Gastrocnemius medialis (tissue), 4 donors: ENCODE results near the gene RNF6. TPM values are rescaled to one million over a fixed set of nuclear protein-coding genes. Genes with fewer than 3 reads are reported as not detected.
A peak's percentile ranks its signal among the peaks of the same experiment; 100 is the strongest.
"Not testable (repeated sequence)": the region's sequence is repeated elsewhere in the genome, so short reads cannot be mapped to it uniquely, and the experiment has no call there.

Experiments used
- ATAC-seq, 2 donors: fragments of 150-250 bp; one replicate each; pipeline ENCODE4 v1.9.1; 2016
- DNase-seq, 2 donors: peaks; one replicate each; pipeline ENCODE4 v3.0.0-alpha.2; 2019
- H3K27ac ChIP-seq, 4 donors: fragments of 200-600 bp; sonication (generic); 1 replicate in 1 of 4; 2 replicates in 3 of 4; pipeline ENCODE4 v1.5.1; 2016 to 2018; ENCODE audit warnings: mild to moderate bottlenecking in 2 of 4, moderate library complexity in 1 of 4
- H3K27me3 ChIP-seq, 3 donors: fragments of 200-600 bp; sonication (generic) in 2 of 3; 1 replicate in 1 of 3; 2 replicates in 2 of 3; pipeline versions ENCODE4 v1.5.1 to v1.6.0; 2016 to 2019; ENCODE audit warnings: mild to moderate bottlenecking in 1 of 3, moderate library complexity in 1 of 3
- H3K36me3 ChIP-seq, 2 donors: fragments of 200-600 bp; sonication (generic) in 1 of 2; one replicate each; pipeline ENCODE4 v1.5.1; 2017 to 2018
- H3K4me1 ChIP-seq, 2 donors: fragments of 200-600 bp; sonication (generic) in 1 of 2; one replicate each; pipeline ENCODE4 v1.5.1; 2016 to 2017; ENCODE audit warnings: mild to moderate bottlenecking in 2 of 2
- H3K4me3 ChIP-seq, 4 donors: fragments of 200-600 bp; sonication (generic) in 3 of 4; 1 replicate in 1 of 4; 2 replicates in 3 of 4; pipeline ENCODE4 v1.5.1; 2016 to 2019; ENCODE audit warnings: mild to moderate bottlenecking in 2 of 4
- H3K9me3 ChIP-seq, 3 donors: fragments of 200-600 bp; sonication (generic) in 2 of 3; 1 replicate in 1 of 3; 2 replicates in 2 of 3; pipeline ENCODE4 v1.5.1; 2016 to 2019
- POLR2A ChIP-seq, 2 donors: fragments of 450-650 bp; IDR thresholded peaks; one replicate each; pipeline ENCODE4 v1.6.1; 2017; ENCODE audit warnings: antibody characterized with exemption in 2 of 2, mild to moderate bottlenecking in 2 of 2, moderate library complexity in 2 of 2
- in situ Hi-C, 4 donors: fragments of 200-750 bp; cut with MboI; loops; one replicate each; pipeline versions ENCODE4 v1.15.0 to v1.8.0; 2017; ENCODE audit warnings: low sequenced_read_pairs in 4 of 4
- intact Hi-C: fragments of 100-400 bp; cut with DNase I; formaldehyde crosslinking; loops from one replicate; pipeline ENCODE4 v1.15.1; 2023; ENCODE audit warnings: low total_unique reads
- total RNA-seq, 4 donors: library from RNA; depleted of rRNA; stranded (reverse); fragments of >200 nt; gene quantifications; one replicate each; pipeline versions ENCODE4 v1.1.0 to v1.2.3, GENCODE V29; 2016
- TF ChIP-seq, protein P1 (sequence below), 5 experiments: fragments of 450-650 bp in 3 of 5; fragments of 200-600 bp in 2 of 5; sonication (generic) in 2 of 5; IDR thresholded peaks in 4 of 5; conservative IDR thresholded peaks in 1 of 5; 1 replicate in 4 of 5; 2 replicates in 1 of 5; pipeline ENCODE4 v1.5.1; 2016 to 2019; ENCODE audit warnings: antibody characterized with exemption in 5 of 5, mild to moderate bottlenecking in 3 of 5, moderate library complexity in 3 of 5

The RNF6 gene
- total RNA-seq, 4 donors from 2014 or later = 28.6 to 36.1 (median 32.2) TPM

DNA sequence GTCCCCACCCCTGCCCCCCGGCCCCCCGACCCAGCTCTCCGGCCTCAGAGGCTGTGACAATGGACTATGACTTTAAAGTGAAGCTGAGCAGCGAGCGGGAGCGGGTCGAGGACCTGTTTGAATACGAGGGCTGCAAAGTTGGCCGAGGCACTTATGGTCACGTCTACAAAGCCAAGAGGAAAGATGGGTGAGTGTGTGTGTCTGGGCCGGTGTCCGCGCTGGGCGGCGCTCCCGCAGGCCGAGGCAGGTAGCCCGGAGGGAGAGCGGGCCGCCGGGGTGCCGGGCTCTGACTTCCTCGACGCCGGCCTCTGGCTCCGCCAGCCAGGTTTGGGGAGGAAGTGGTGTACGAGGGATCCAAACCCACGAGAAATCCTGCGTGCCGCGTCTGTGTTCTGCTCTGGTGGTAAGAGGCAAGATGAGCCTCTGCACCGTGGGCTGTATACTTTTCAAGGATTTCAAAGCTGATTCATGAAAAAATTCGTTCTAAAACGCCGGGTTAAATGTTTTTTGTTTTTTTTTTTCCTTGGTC lies 32.5 kb upstream of the RNF6 start:
- Histone ChIP-seq H3K4me3 (peak overlapping the region; percentile 78 to 91 (median 88)), H3K36me3 (no peaks in the 10 kb centered on the region), H3K27ac (peak overlapping the region; percentile 89 to 95 (median 93)), H3K27me3 (no peaks in the 10 kb centered on the region), H3K9me3 (no peaks in the 10 kb centered on the region), H3K4me1 (peaks cover 25 to 38% of the 10 kb centered on the region in 2 donors)
- DNase-seq = peak; percentile 43 to 64
- ATAC-seq = peak; percentile 67 to 69
- TF ChIP-seq, protein P1, sequence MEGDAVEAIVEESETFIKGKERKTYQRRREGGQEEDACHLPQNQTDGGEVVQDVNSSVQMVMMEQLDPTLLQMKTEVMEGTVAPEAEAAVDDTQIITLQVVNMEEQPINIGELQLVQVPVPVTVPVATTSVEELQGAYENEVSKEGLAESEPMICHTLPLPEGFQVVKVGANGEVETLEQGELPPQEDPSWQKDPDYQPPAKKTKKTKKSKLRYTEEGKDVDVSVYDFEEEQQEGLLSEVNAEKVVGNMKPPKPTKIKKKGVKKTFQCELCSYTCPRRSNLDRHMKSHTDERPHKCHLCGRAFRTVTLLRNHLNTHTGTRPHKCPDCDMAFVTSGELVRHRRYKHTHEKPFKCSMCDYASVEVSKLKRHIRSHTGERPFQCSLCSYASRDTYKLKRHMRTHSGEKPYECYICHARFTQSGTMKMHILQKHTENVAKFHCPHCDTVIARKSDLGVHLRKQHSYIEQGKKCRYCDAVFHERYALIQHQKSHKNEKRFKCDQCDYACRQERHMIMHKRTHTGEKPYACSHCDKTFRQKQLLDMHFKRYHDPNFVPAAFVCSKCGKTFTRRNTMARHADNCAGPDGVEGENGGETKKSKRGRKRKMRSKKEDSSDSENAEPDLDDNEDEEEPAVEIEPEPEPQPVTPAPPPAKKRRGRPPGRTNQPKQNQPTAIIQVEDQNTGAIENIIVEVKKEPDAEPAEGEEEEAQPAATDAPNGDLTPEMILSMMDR (IDR thresholded peaks at IDR 0.05 in 4 of 5, conservative IDR thresholded peaks at IDR 0.05 in 1 of 5) = peak in 1 of 5 experiments; percentile 22
- TF ChIP-seq POLR2A (IDR thresholded peaks at IDR 0.05) = no peak
- intact Hi-C loops = loop anchor here (1.0 to 10.0 kb wide), 4 partner anchors 33 to 300 kb away; partner anchors contain the start of gene WASF3
- in situ Hi-C loops = no loop called here

DNA sequence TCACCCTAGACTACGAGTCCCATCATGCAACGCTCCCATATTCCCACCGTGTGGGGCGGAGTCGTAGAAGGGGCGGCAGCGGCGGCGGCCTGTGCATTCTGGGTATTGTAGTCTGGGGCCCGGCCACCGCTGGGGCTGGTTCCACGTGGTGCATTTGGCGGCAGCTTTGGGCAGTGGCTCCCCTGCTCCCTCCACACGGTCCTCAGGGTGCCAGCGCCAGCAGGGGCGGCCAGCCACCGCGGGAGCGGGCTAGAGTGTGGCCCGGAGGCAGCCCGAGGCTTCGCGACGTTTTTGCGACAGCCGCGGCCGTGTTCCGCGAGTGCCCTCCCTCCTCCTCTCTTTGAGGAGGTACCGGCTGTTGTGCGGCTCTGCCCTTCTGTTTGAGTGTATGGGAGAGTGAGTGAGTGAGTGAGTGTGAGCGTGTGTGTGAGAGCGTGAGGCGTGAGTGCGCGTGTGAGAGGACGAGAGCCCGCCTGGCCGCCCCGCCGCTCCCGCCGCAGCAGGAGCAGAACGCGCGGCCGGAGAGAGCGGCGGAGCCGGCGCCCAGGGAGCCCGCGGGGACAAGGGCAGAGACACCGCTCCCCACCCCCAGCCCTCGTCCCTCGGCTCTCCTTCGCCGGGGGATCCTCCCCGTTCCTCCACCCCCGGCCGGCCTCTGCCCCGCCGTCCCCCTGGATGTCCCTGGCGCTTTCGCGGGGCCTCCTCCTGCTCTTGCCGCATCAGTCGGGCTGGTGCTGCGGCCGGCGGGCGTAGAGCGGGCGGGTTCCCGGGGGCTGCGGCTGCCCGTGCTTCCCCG lies 31.9 kb upstream of the RNF6 start, which contains the start of gene CDK8:
CDK8 (plus strand) TSS at position 343 of the 796 bp plus-strand sequence. CDS start 513 bp downstream, outside the sequence.
- no peaks in the 10 kb centered on the region for H3K27me3 ChIP-seq
- TF ChIP-seq, protein P1 (IDR thresholded peaks at IDR 0.05 in 4 of 5, conservative IDR thresholded peaks at IDR 0.05 in 1 of 5) = no peak
- peak; percentile 74 to 81 for TF ChIP-seq POLR2A (IDR thresholded peaks at IDR 0.05)
- intact Hi-C loops = loop anchor here (1.0 to 10.0 kb wide), 4 partner anchors 33 to 301 kb away; partner anchors contain the start of gene WASF3
- ATAC-seq (peak; percentile 90 to 93), DNase-seq (peak; percentile 83 to 94)
- peaks cover 25 to 35% of the 10 kb centered on the region in 2 donors for H3K4me1 ChIP-seq
- peak within 1 kb of the TSS; percentile 78 to 91 (median 88) for H3K4me3 ChIP-seq
- H3K27ac ChIP-seq = peak within 1 kb of the TSS; percentile 89 to 95 (median 93)
- H3K9me3 ChIP-seq = no peaks in the 10 kb centered on the region
- in situ Hi-C loops = no loop called here
- H3K36me3 ChIP-seq = no peaks in the 10 kb centered on the region

DNA sequence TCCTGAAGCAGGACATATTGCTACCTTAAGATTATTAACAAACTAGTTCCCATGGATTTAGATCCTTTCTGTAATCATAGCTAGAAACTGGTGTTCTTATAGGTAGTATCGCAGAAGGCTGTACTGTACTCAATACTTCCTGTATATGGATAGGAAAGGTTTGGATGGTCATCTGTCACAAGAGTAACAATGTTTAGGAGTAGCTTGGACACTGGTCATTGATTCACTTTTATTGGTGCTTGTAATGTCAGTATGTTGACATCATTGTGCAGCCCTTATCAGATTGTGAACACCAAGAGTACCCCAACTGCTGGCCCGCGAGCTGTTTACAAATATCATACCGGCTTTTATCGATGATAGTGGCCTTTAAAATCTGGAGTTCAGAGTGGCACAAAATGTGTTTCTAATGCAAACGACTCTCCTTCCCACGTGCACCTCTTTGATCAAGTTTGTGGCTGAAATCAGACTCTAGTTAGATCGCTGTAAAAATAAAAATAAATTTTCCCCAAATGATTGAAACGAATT lies 31.2 kb upstream of the RNF6 start:
- Histone ChIP-seq H3K36me3 (no peaks in the 10 kb centered on the region), H3K9me3 (no peaks in the 10 kb centered on the region), H3K4me1 (peaks cover 25 to 34% of the 10 kb centered on the region in 2 donors), H3K27me3 (no peaks in the 10 kb centered on the region), H3K27ac (peak overlapping the region; percentile 89 to 95 (median 93)), H3K4me3 (peak overlapping the region; percentile 78 to 91 (median 88))
- intact Hi-C loops = loop anchor here (5.0 to 10.0 kb wide), 2 partner anchors 66 to 301 kb away; partner anchors contain the start of gene WASF3
- DNase-seq (no peak), ATAC-seq (no peak)
- in situ Hi-C loops = no loop called here
- TF ChIP-seq, protein P1 (IDR thresholded peaks at IDR 0.05 in 4 of 5, conservative IDR thresholded peaks at IDR 0.05 in 1 of 5) = no peak
- TF ChIP-seq POLR2A (IDR thresholded peaks at IDR 0.05) = no peak

DNA sequence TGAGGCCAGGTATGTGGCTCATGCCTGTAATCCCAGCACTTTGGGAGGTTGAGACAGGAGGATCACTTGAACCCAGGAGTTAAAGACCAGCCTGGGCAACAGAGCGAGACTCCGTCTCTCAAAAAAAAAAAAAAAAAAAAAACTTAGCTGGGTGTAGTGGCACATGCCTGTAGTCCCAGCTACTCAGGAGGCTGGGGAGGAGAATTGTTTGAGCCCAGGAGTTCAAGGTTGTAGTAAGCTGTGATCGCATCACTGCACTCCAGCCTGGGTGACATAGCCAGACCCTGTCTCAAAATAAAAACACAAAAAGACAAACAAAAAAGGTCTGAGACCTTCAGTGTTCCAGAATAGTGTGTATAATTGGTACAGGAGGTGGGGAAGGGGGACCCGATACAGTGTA lies 29.9 kb upstream of the RNF6 start:
- H3K9me3 ChIP-seq, H3K27me3 ChIP-seq, H3K27ac ChIP-seq, H3K4me3 ChIP-seq, ATAC-seq, DNase-seq, in situ Hi-C loops, H3K36me3 ChIP-seq: not testable (repeated sequence)
- peaks cover 22 to 23% of the 10 kb centered on the region in 2 donors for H3K4me1 ChIP-seq
- intact Hi-C loops = loop anchor here (5.0 to 10.0 kb wide), 2 partner anchors 65 to 303 kb away; partner anchors contain the start of gene WASF3

DNA sequence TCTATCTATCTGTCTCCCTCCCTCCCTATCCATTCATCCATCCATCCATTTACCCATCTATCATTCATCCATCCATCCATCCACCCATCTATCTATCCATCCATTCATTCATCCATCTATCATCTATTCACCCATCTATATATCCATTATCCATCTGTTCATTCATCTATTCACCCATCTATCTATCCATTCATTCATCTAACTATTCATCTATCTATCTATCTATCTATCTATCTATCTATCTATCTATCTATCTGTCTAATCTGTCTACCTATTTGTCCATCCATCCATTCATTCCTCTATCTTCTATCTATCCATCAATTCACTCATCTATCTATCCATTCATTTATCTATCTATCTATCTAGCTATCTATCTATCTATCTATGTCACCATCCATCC lies 27.4 kb upstream of the RNF6 start:
- Histone ChIP-seq H3K4me3 (no peak overlapping the region), H3K4me1 (peaks cover 6 to 17% of the 10 kb centered on the region in 2 donors), H3K27ac (no peak overlapping the region), H3K36me3 (no peaks in the 10 kb centered on the region), H3K9me3 (no peaks in the 10 kb centered on the region), H3K27me3 (no peaks in the 10 kb centered on the region)
- TF ChIP-seq, protein P1 (IDR thresholded peaks at IDR 0.05 in 4 of 5, conservative IDR thresholded peaks at IDR 0.05 in 1 of 5) = no peak
- no peak for TF ChIP-seq POLR2A (IDR thresholded peaks at IDR 0.05)
- DNase-seq (no peak), ATAC-seq (no peak)
- intact Hi-C loops = no loop called here
- in situ Hi-C loops = no loop called here
